Activated CD8-positive, alpha-beta T cell treated with anti-CD3 and anti-CD28 coated beads for 36 hours (primary cell): ENCODE data around the gene NUP210. TPM values are rescaled to one million over a fixed set of nuclear protein-coding genes. Genes with fewer than 3 reads are reported as not detected.

Experiments used
- ATAC-seq: fragments of 200-7000 bp; cut with Tn5 transposase; one replicate; pipeline ENCODE4 v1.10.0; 2021; ENCODE audit warnings: mild to moderate bottlenecking, moderate library complexity
- CTCF ChIA-PET: fragments of 350-600 bp; sonication (Branson Sonifier 250); formaldehyde crosslinking; loops from one replicate; lab custom pipeline; 2021; ENCODE audit warnings: antibody characterized with exemption; lab: Charles Lee
- POLR2A ChIA-PET: fragments of 350-600 bp; sonication (Branson Sonifier 250); formaldehyde crosslinking; loops from one replicate; lab custom pipeline; 2021; ENCODE audit warnings: antibody characterized with exemption; lab: Charles Lee
- DNase-seq: peaks from one replicate; pipeline ENCODE4 v3.0.0-alpha.2; 2020
- H3K27ac Mint-ChIP-seq: one replicate; pipeline ENCODE4 v1.8.0; 2021; ENCODE audit warnings: mild to moderate bottlenecking, mixed read lengths
- H3K27me3 Mint-ChIP-seq: one replicate; pipeline ENCODE4 v1.8.0; 2021; ENCODE audit warnings: mixed read lengths
- H3K36me3 Mint-ChIP-seq: one replicate; pipeline ENCODE4 v1.8.0; 2021; ENCODE audit warnings: low read depth, mixed read lengths
- H3K4me1 Mint-ChIP-seq: one replicate; pipeline ENCODE4 v1.8.0; 2021; ENCODE audit warnings: low read depth, mixed read lengths
- H3K4me3 Mint-ChIP-seq: one replicate; pipeline ENCODE4 v1.8.0; 2021; ENCODE audit warnings: mild to moderate bottlenecking, moderate library complexity, mixed read lengths
- H3K9me3 Mint-ChIP-seq: one replicate; pipeline ENCODE4 v1.8.0; 2021; ENCODE audit warnings: mixed read lengths
- CTCF ChIP-seq: fragments of 200-600 bp; IDR thresholded peaks from one replicate; pipeline ENCODE4 v1.8.0; 2022; ENCODE audit warnings: antibody characterized with exemption, mild to moderate bottlenecking
- intact Hi-C: fragments of 100-400 bp; cut with micrococcal nuclease; formaldehyde crosslinking; loops from one replicate; pipeline ENCODE4 v1.10.0; 2022
- total RNA-seq, 2 experiments: library from RNA; stranded (reverse); gene quantifications; one replicate each; pipeline ENCODE4 v1.2.3, GENCODE V29; 2021

Gene NUP210
- total RNA-seq, 2 experiments from 2014 or later = 142 to 143 TPM

GRCh38 chr3:13309004-13309403 lies 111.1 kb downstream of the NUP210 start:
- CTCF ChIA-PET = interaction anchor here (0.7 kb wide), 1 partner anchor 217 kb away, joined by 3 read pairs; no protein-coding TSS in a partner anchor
- Mint-ChIP-seq H3K27me3 (no peaks in the 10 kb centered on the region), H3K4me3 (no peak overlapping the region), H3K27ac (no peak overlapping the region), H3K4me1 (peaks cover 4% of the 10 kb centered on the region), H3K36me3 (peaks cover 2% of the 10 kb centered on the region), H3K9me3 (no peaks in the 10 kb centered on the region)
- TF ChIP-seq CTCF = no peak
- POLR2A ChIA-PET = no interaction called here
- intact Hi-C loops = no loop called here
- no peak for ATAC-seq
- DNase-seq = no peak

GRCh38 chr3:13308380-13308801 lies 111.7 kb downstream of the NUP210 start:
- H3K36me3 Mint-ChIP-seq = no peaks in the 10 kb centered on the region
- H3K4me3 Mint-ChIP-seq = no peak overlapping the region
- peak; percentile 57 for TF ChIP-seq CTCF
- DNase-seq = peak; percentile 39
- intact Hi-C loops = no loop called here
- peak; percentile 68 for ATAC-seq
- CTCF ChIA-PET = interaction anchor here (0.6 to 2.0 kb wide), 2 partner anchors 24 to 78 kb away, joined by 3 to 6 read pairs; no protein-coding TSS in a partner anchor
- H3K27me3 Mint-ChIP-seq = no peaks in the 10 kb centered on the region
- H3K27ac Mint-ChIP-seq = no peak overlapping the region
- no peaks in the 10 kb centered on the region for H3K9me3 Mint-ChIP-seq
- POLR2A ChIA-PET = no interaction called here
- H3K4me1 Mint-ChIP-seq = peaks cover 4% of the 10 kb centered on the region

- DNase-seq (no peak), ATAC-seq (no peak)
- CTCF ChIA-PET = interaction anchor here (1.7 to 2.0 kb wide), 2 partner anchors 77 to 146 kb away, joined by 6 read pairs; no protein-coding TSS in a partner anchor
- H3K27me3 Mint-ChIP-seq = no peaks in the 10 kb centered on the region
- no peak for TF ChIP-seq CTCF
- no peaks in the 10 kb centered on the region for H3K9me3 Mint-ChIP-seq
- H3K4me1 Mint-ChIP-seq = peaks cover 4% of the 10 kb centered on the region
- H3K36me3 Mint-ChIP-seq = no peaks in the 10 kb centered on the region
- POLR2A ChIA-PET = interaction anchor here (0.7 to 1.3 kb wide), 2 partner anchors 15 to 144 kb away, joined by 3 read pairs; no protein-coding TSS in a partner anchor
- intact Hi-C loops = no loop called here
- H3K27ac Mint-ChIP-seq = no peak overlapping the region
- no peak overlapping the region for H3K4me3 Mint-ChIP-seq
Observed at GRCh38 chr3:13307041-13307440, 113.1 kb downstream of the NUP210 start.

GRCh38 chr3:13305623-13306022 lies 114.5 kb downstream of the NUP210 start:
- POLR2A ChIA-PET = interaction anchor here (1.3 kb wide), 1 partner anchor 14 kb away, joined by 3 read pairs; no protein-coding TSS in a partner anchor
- H3K4me3 Mint-ChIP-seq = no peak overlapping the region
- H3K9me3 Mint-ChIP-seq = no peaks in the 10 kb centered on the region
- H3K36me3 Mint-ChIP-seq = no peaks in the 10 kb centered on the region
- intact Hi-C loops = no loop called here
- ATAC-seq (no peak), DNase-seq (no peak)
- CTCF ChIA-PET = no interaction called here
- no peaks in the 10 kb centered on the region for H3K27me3 Mint-ChIP-seq
- peaks cover 7% of the 10 kb centered on the region for H3K4me1 Mint-ChIP-seq
- TF ChIP-seq CTCF = no peak
- H3K27ac Mint-ChIP-seq = no peak overlapping the region

- ATAC-seq (no peak), DNase-seq (no peak)
- Mint-ChIP-seq H3K27ac (no peak overlapping the region), H3K4me3 (no peak overlapping the region), H3K4me1 (peaks cover 4% of the 10 kb centered on the region), H3K9me3 (no peaks in the 10 kb centered on the region), H3K27me3 (no peaks in the 10 kb centered on the region), H3K36me3 (no peaks in the 10 kb centered on the region)
- ChIA-PET CTCF (interaction anchor here (0.9 to 1.0 kb wide), 3 partner anchors 73 to 212 kb away, joined by 3 read pairs; no protein-coding TSS in a partner anchor), POLR2A (no interaction called here)
- no peak for TF ChIP-seq CTCF
- intact Hi-C loops = no loop called here
Observed at GRCh38 chr3:13303410-13303809, 116.7 kb downstream of the NUP210 start.
